Thymus (tissue), 11 donors: ENCODE results near the gene INSIG2. TPM values are rescaled to one million over a fixed set of nuclear protein-coding genes. Genes with fewer than 3 reads are reported as not detected.

Experiments
- DNase-seq, 9 donors: peaks; one replicate each; pipeline ENCODE4 v3.0.0-alpha.2; 2013; ENCODE audit warnings: low spot score in 9 of 9, low read depth in 6 of 9, missing footprints in 1 of 9
- H3K27ac ChIP-seq, 2 donors: one replicate each; pipeline ENCODE4 v1.5.1; 2013; ENCODE audit warnings: control low read depth in 1 of 2, low read depth in 1 of 2, low read length in 1 of 2, mild to moderate bottlenecking in 1 of 2, moderate library complexity in 1 of 2
- H3K27me3 ChIP-seq, 2 donors: one replicate each; pipeline ENCODE4 v1.5.1; 2013; ENCODE audit warnings: low read length in 1 of 2; ENCODE audit not compliant: control insufficient read depth in 2 of 2, insufficient read depth in 1 of 2
- H3K36me3 ChIP-seq, 2 donors: one replicate each; pipeline ENCODE4 v1.5.1; 2013; ENCODE audit warnings: low read length in 1 of 2, mild to moderate bottlenecking in 1 of 2, moderate library complexity in 1 of 2; ENCODE audit not compliant: control insufficient read depth in 2 of 2, insufficient read depth in 2 of 2
- H3K4me1 ChIP-seq, 2 donors: one replicate each; pipeline ENCODE4 v1.5.1; 2013; ENCODE audit warnings: low read length in 2 of 2; ENCODE audit not compliant: control insufficient read depth in 2 of 2, insufficient read depth in 2 of 2
- H3K4me3 ChIP-seq, 2 donors: one replicate each; pipeline ENCODE4 v1.5.1; 2013; ENCODE audit warnings: low read length in 2 of 2, control low read depth in 1 of 2, mild to moderate bottlenecking in 1 of 2
- H3K9me3 ChIP-seq, 2 donors: one replicate each; pipeline ENCODE4 v1.5.1; 2013; ENCODE audit warnings: low read length in 1 of 2, mild to moderate bottlenecking in 1 of 2; ENCODE audit not compliant: control insufficient read depth in 2 of 2, insufficient read depth in 1 of 2
- WGBS: extraction: QIAGEN DNeasy Blood & Tissue Kit; methylation state at CpG from one replicate; pipeline ENCODE4 v1.1.7; 2013; 5-methylcytosine and 5-hydroxymethylcytosine counted together
- polyA plus RNA-seq: library from polyadenylated mRNA; stranded (reverse); fragments of 200-250 nt; gene quantifications from one replicate; pipeline ENCODE4 v1.2.3, GENCODE V29; 2013
- total RNA-seq: library from RNA; stranded (reverse); fragments of 120-200 nt; gene quantifications from one replicate; pipeline ENCODE4 v1.2.4, GENCODE V29; 2013
- donor health status: healthy.

INSIG2 gene
- total and polyA plus RNA-seq, 2 donors: 18.3 to 27.9 TPM

GRCh38 chr2:118103951-118104940 lies 16.0 kb downstream of the INSIG2 start:
- no peak overlapping the region for H3K27ac ChIP-seq
- DNase-seq: no peak
- H3K27me3 ChIP-seq: no peaks in the 10 kb centered on the region
- H3K4me1 ChIP-seq: no peaks in the 10 kb centered on the region
- H3K9me3 ChIP-seq: no peaks in the 10 kb centered on the region
- WGBS: 87% methylated on average over 2 of the region's 2 CpGs
- H3K4me3 ChIP-seq: no peak overlapping the region
- H3K36me3 ChIP-seq: peaks cover 18 to 48% of the 10 kb centered on the region in 2 donors

- WGBS: 88% methylated on average over 4 of the region's 4 CpGs
- Histone ChIP-seq H3K36me3 (peaks cover 13 to 51% of the 10 kb centered on the region in 2 donors), H3K4me1 (no peaks in the 10 kb centered on the region), H3K27me3 (no peaks in the 10 kb centered on the region), H3K4me3 (no peak overlapping the region), H3K27ac (no peak overlapping the region), H3K9me3 (no peaks in the 10 kb centered on the region)
- DNase-seq: no peak
Observed at GRCh38 chr2:118105497-118105896, 17.2 kb downstream of the INSIG2 start.

- WGBS: 74% methylated on average over 3 of the region's 3 CpGs
- Histone ChIP-seq H3K27me3 (no peaks in the 10 kb centered on the region), H3K4me3 (no peak overlapping the region), H3K27ac (no peak overlapping the region), H3K4me1 (no peaks in the 10 kb centered on the region), H3K9me3 (no peaks in the 10 kb centered on the region), H3K36me3 (peaks cover 10 to 47% of the 10 kb centered on the region in 2 donors)
- DNase-seq: no peak
Observed at GRCh38 chr2:118106926-118107325, 18.7 kb downstream of the INSIG2 start.

GRCh38 chr2:118110310-118110709 lies 22.0 kb downstream of the INSIG2 start:
- Histone ChIP-seq H3K27me3 (no peaks in the 10 kb centered on the region), H3K36me3 (peaks cover 5 to 35% of the 10 kb centered on the region in 2 donors), H3K4me1 (no peaks in the 10 kb centered on the region), H3K4me3 (no peak overlapping the region), H3K27ac (no peak overlapping the region), H3K9me3 (no peaks in the 10 kb centered on the region)
- WGBS: 98% methylated on average over 3 of the region's 3 CpGs
- no peak for DNase-seq

GRCh38 chr2:118110991-118111390 lies 22.7 kb downstream of the INSIG2 start:
- peaks cover 5 to 28% of the 10 kb centered on the region in 2 donors for H3K36me3 ChIP-seq
- no peaks in the 10 kb centered on the region for H3K27me3 ChIP-seq
- H3K9me3 ChIP-seq: no peaks in the 10 kb centered on the region
- no peak overlapping the region for H3K27ac ChIP-seq
- H3K4me1 ChIP-seq: no peaks in the 10 kb centered on the region
- no peak for DNase-seq
- H3K4me3 ChIP-seq: no peak overlapping the region
- 100% methylated on average over 1 of the region's 1 CpG for WGBS

- Histone ChIP-seq H3K4me1 (no peaks in the 10 kb centered on the region), H3K4me3 (no peak overlapping the region), H3K9me3 (no peaks in the 10 kb centered on the region), H3K27ac (no peak overlapping the region), H3K36me3 (peaks cover 0 to 11% of the 10 kb centered on the region in 2 donors), H3K27me3 (no peaks in the 10 kb centered on the region)
- no peak for DNase-seq
- 98% methylated on average over 4 of the region's 4 CpGs for WGBS
Observed at GRCh38 chr2:118112771-118113334, 24.6 kb downstream of the INSIG2 start.

- H3K9me3 ChIP-seq: no peaks in the 10 kb centered on the region
- WGBS: 98% methylated on average over 2 of the region's 2 CpGs
- DNase-seq: no peak
Observed at GRCh38 chr2:118114863-118115262, 26.6 kb downstream of the INSIG2 start.

GRCh38 chr2:118115761-118116160 lies 27.5 kb downstream of the INSIG2 start:
- Histone ChIP-seq H3K27me3 (no peaks in the 10 kb centered on the region), H3K4me3 (no peak overlapping the region), H3K9me3 (no peaks in the 10 kb centered on the region), H3K4me1 (no peaks in the 10 kb centered on the region), H3K27ac (no peak overlapping the region), H3K36me3 (no peaks in the 10 kb centered on the region)
- 97% methylated on average over 4 of the region's 4 CpGs for WGBS
- no peak for DNase-seq

More at GRCh38 chr2:118114863-118115262, 26.6 kb downstream of the INSIG2 start:
- Histone ChIP-seq H3K27me3 (no peaks in the 10 kb centered on the region), H3K36me3 (no peaks in the 10 kb centered on the region), H3K4me1 (no peaks in the 10 kb centered on the region), H3K27ac (no peak overlapping the region), H3K4me3 (no peak overlapping the region)

- 63% methylated on average over 5 of the region's 5 CpGs for WGBS
- Histone ChIP-seq H3K27me3 (no peaks in the 10 kb centered on the region), H3K4me3 (no peak overlapping the region), H3K4me1 (no peaks in the 10 kb centered on the region), H3K27ac (no peak overlapping the region), H3K9me3 (no peaks in the 10 kb centered on the region), H3K36me3 (no peaks in the 10 kb centered on the region)
- DNase-seq: no peak
Observed at GRCh38 chr2:118118479-118118878, 30.2 kb downstream of the INSIG2 start.
